Upper lobe of left lung (tissue), 6 donors: ENCODE measurements around the gene MLLT1. TPM values are rescaled to one million over a fixed set of nuclear protein-coding genes. Genes with fewer than 3 reads are reported as not detected.
A peak's percentile ranks its signal among the peaks of the same experiment; 100 is the strongest.

ENCODE experiments used
- ATAC-seq, 2 donors: fragments of 200-7000 bp; cut with Tn5 transposase; one replicate each; pipeline ENCODE4 v1.9.1; 2022; ENCODE audit warnings: mild to moderate bottlenecking in 2 of 2, moderate library complexity in 2 of 2; ENCODE audit not compliant: low FRiP score in 2 of 2
- DNase-seq, 2 donors: peaks; one replicate each; pipeline ENCODE4 v3.0.0-alpha.2; 2019 to 2020
- H3K27ac ChIP-seq, 4 donors: fragments of 200-600 bp; sonication (generic); one replicate each; pipeline ENCODE4 v1.5.1; 2016 to 2019
- H3K27me3 ChIP-seq, 4 donors: fragments of 200-600 bp; sonication (generic); one replicate each; pipeline ENCODE4 v1.5.1; 2017 to 2019
- H3K36me3 ChIP-seq, 4 donors: fragments of 200-600 bp; sonication (generic); one replicate each; pipeline ENCODE4 v1.5.1; 2016 to 2019
- H3K4me1 ChIP-seq, 4 donors: fragments of 200-600 bp; sonication (generic); one replicate each; pipeline ENCODE4 v1.5.1; 2018 to 2019
- H3K4me3 ChIP-seq, 4 donors: fragments of 200-600 bp; sonication (generic); one replicate each; pipeline ENCODE4 v1.5.1; 2017 to 2019; ENCODE audit warnings: mild to moderate bottlenecking in 2 of 4, moderate library complexity in 1 of 4
- H3K9me3 ChIP-seq, 4 donors: fragments of 200-600 bp; sonication (generic); one replicate each; pipeline ENCODE4 v1.5.1; 2018 to 2019
- EP300 ChIP-seq, 4 donors: sonication (generic); formaldehyde crosslinking; IDR thresholded peaks; one replicate each; pipeline ENCODE4 v1.5.1; 2017; ENCODE audit warnings: antibody characterized with exemption in 4 of 4, control low read depth in 2 of 4
- POLR2A ChIP-seq, 4 donors: fragments of 450-650 bp; IDR thresholded peaks; one replicate each; pipeline ENCODE4 v1.5.1; 2016 to 2017; ENCODE audit warnings: antibody characterized with exemption in 4 of 4, mild to moderate bottlenecking in 2 of 4
- POLR2AphosphoS5 ChIP-seq, 2 donors: sonication (generic); formaldehyde crosslinking; IDR thresholded peaks; one replicate each; pipeline ENCODE4 v1.5.1; 2017; ENCODE audit warnings: antibody characterized with exemption in 2 of 2
- WGBS, 2 donors: methylation state at CpG; one replicate each; pipeline ENCODE4 v1.1.5; 2017 to 2018; 5-methylcytosine and 5-hydroxymethylcytosine counted together
- total RNA-seq, 6 donors: library from RNA; depleted of rRNA in 4 of 6; stranded (reverse); fragments of >200 nt in 4 of 6; gene quantifications; one replicate each; pipeline versions ENCODE4 v1.1.0 to v1.2.1, GENCODE V29; 2016 to 2021
- TF ChIP-seq, protein P1 (sequence below), 6 experiments: fragments of 450-650 bp in 4 of 6; fragments of 200-600 bp in 2 of 6; sonication (generic) in 2 of 6; IDR thresholded peaks; one replicate each; pipeline ENCODE4 v1.5.1; 2016 to 2019; ENCODE audit warnings: antibody characterized with exemption in 6 of 6
- donor health status: DM: no; HTN: no; CAD: no; lungs with moderate emphysema.
- donor health status: DM: no; HTN: yes; CAD: no; lungs with severe emphysema.

Gene MLLT1
- total RNA-seq, 6 donors from 2014 or later: 22.1 to 98.9 (median 49.3) TPM

DNA sequence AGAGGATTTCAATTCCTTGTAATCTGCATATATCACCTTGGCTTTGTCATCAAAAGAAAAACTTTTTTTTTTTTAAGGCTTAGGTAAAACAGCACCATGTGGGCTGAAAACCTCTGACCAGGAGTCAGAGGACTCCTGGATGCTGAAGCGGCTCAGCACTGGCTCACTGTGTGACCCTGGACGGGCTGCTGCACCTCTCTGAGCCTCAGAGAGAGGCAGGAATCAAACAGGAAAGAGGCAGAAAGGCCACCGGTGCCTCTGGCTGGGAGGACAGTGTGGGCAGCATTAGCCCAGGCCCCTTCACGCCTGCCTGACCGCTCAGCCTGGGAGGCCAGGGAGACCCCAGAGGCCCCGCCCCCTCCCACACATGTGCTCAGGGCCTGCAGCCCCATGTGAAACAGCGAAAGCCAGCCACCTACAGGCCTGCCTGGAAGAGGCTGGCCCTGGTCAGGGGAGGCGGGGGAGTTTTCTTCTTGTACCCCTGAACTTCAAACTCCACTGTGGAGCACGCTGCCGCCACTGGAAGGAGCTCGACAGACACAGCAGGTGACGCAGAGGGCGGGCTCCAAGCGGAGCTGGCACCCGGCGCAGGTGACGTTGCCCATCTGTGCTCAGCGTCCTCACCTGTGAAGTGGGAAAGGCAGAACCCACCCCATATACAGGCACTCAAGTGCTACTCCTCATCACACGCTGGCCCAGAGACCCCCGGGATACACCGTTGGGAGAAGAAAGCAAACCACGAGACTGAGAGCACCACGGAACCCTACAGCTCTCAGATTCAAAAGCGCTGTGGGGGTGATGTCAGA is 39.7 kb downstream of the MLLT1 start:
- H3K4me1 ChIP-seq: peaks cover 83 to 89% (median 85%) of the 10 kb centered on the region in 4 donors
- TF ChIP-seq, protein P1, sequence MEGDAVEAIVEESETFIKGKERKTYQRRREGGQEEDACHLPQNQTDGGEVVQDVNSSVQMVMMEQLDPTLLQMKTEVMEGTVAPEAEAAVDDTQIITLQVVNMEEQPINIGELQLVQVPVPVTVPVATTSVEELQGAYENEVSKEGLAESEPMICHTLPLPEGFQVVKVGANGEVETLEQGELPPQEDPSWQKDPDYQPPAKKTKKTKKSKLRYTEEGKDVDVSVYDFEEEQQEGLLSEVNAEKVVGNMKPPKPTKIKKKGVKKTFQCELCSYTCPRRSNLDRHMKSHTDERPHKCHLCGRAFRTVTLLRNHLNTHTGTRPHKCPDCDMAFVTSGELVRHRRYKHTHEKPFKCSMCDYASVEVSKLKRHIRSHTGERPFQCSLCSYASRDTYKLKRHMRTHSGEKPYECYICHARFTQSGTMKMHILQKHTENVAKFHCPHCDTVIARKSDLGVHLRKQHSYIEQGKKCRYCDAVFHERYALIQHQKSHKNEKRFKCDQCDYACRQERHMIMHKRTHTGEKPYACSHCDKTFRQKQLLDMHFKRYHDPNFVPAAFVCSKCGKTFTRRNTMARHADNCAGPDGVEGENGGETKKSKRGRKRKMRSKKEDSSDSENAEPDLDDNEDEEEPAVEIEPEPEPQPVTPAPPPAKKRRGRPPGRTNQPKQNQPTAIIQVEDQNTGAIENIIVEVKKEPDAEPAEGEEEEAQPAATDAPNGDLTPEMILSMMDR (IDR thresholded peaks at IDR 0.05): no peak
- TF ChIP-seq POLR2A (IDR thresholded peaks at IDR 0.05) (no peak), EP300 (IDR thresholded peaks at IDR 0.05) (no peak), POLR2AphosphoS5 (IDR thresholded peaks at IDR 0.05) (no peak)
- WGBS, 2 donors: 85 to 89% methylated on average over 16 to 24 of the region's 24 CpGs
- DNase-seq (no peak), ATAC-seq (no peak)
- no peaks in the 10 kb centered on the region for H3K9me3 ChIP-seq
- no peak overlapping the region for H3K4me3 ChIP-seq
- H3K27ac ChIP-seq: peak overlapping the region; percentile 21 to 85 (median 76)
- H3K36me3 ChIP-seq: no peaks in the 10 kb centered on the region
- H3K27me3 ChIP-seq: no peaks in the 10 kb centered on the region

DNA sequence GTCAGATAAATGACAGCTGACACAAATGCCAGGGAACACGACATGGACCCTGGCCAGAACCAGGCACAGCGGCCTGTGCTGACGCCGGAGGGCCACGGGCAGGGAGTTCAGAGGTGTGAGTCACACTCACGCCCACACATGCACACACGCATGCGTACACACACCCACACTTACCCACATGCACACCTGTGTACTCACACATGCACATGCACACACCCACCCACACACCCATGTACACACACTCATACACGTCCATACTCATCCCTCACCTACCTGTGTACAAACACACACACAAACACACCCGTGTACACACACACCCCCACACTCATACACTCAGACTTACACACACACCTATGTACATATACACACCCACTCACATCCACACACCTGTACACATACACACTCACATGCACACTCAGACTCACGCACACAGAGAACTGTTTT is 40.4 kb downstream of the MLLT1 start:
- no peaks in the 10 kb centered on the region for H3K9me3 ChIP-seq
- 48 to 59% methylated on average over 11 of the region's 11 CpGs for WGBS, 2 donors
- H3K27me3 ChIP-seq: no peaks in the 10 kb centered on the region
- no peak overlapping the region for H3K4me3 ChIP-seq
- ATAC-seq (peak in 1 of 2 donors; percentile 48), DNase-seq (no peak)
- H3K27ac ChIP-seq: peak overlapping the region; percentile 71 to 85 (median 79)
- H3K36me3 ChIP-seq: no peaks in the 10 kb centered on the region
- TF ChIP-seq POLR2A (IDR thresholded peaks at IDR 0.05): no peak
- peak in 1 of 2 donors; percentile 13 for TF ChIP-seq POLR2AphosphoS5 (IDR thresholded peaks at IDR 0.05)
- TF ChIP-seq EP300 (IDR thresholded peaks at IDR 0.05): no peak
- H3K4me1 ChIP-seq: peaks cover 89 to 96% (median 92%) of the 10 kb centered on the region in 4 donors

DNA sequence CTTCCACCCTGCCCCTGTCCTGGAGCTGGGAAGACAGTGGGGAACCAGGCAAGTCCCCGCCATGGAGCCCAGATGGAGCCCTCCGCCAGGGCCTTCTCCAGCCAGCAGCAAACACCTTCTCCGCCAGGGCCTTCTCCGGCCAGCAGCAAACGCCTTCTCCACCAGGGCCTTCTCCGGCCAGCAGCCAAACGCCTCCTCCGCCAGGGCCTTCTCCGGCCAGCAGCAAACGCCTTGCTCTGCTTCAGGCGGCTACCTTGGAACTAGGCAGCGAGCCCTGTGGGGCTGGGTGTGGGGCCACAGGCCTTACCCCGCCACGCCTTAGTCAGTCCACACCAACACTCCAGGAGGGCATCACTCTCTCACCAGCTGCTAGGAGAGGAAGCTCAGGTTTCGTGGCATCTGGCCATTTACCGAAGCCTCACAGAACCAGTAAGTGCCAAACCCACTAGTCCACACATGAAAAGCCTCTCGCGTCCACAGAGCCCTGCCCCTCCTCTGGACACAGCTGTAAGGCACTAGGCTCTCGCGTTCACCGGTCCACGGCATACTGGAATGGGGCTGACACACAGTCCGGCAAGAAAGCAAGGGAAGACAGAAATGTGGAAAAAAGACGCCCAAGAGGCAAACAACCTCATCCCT is 41.0 kb downstream of the MLLT1 start:
- Histone ChIP-seq H3K36me3 (no peaks in the 10 kb centered on the region), H3K9me3 (no peaks in the 10 kb centered on the region), H3K27me3 (no peaks in the 10 kb centered on the region), H3K4me1 (peaks cover 90 to 100% (median 93%) of the 10 kb centered on the region in 4 donors), H3K4me3 (no peak overlapping the region), H3K27ac (peak overlapping the region; percentile 71 to 85 (median 79))
- ATAC-seq (peak in 1 of 2 donors; percentile 74), DNase-seq (peak in 1 of 2 donors; percentile 86)
- 61 to 62% methylated on average over 10 to 24 of the region's 24 CpGs for WGBS, 2 donors
- TF ChIP-seq EP300 (IDR thresholded peaks at IDR 0.05) (no peak), POLR2A (IDR thresholded peaks at IDR 0.05) (no peak), POLR2AphosphoS5 (IDR thresholded peaks at IDR 0.05) (no peak)
- TF ChIP-seq, protein P1 (IDR thresholded peaks at IDR 0.05): peak in 1 of 6 experiments; percentile 21

DNA sequence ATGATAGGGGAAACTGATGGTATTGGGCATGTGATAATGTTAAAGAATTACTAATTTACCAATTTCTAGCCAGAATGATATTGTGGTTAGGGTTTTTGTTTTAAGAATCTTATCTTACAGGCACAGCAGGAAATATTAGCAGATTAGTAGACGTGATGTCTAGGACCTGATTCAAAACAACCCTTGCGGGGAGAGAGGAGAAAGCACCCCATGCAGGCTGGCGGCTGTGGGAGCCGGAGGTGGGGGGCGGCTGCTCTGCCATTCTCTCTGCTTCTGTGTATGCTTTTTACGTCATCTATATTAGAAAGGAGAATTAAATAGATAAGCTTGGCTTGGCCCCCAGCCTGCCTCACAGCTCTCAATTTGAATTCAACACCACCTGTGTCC is 41.5 kb downstream of the MLLT1 start:
- TF ChIP-seq, protein P1 (IDR thresholded peaks at IDR 0.05): peak in 2 of 6 experiments; percentile 8 to 9
- TF ChIP-seq POLR2AphosphoS5 (IDR thresholded peaks at IDR 0.05) (no peak), EP300 (IDR thresholded peaks at IDR 0.05) (no peak), POLR2A (IDR thresholded peaks at IDR 0.05) (no peak)
- Histone ChIP-seq H3K36me3 (no peaks in the 10 kb centered on the region), H3K27me3 (no peaks in the 10 kb centered on the region), H3K4me3 (no peak overlapping the region), H3K9me3 (no peaks in the 10 kb centered on the region), H3K4me1 (peaks cover 90 to 100% (median 94%) of the 10 kb centered on the region in 4 donors), H3K27ac (peak overlapping the region; percentile 71 to 85 (median 79))
- DNase-seq (no peak), ATAC-seq (no peak)
- WGBS, 2 donors: 54 to 60% methylated on average over 6 of the region's 6 CpGs
